Thyroid gland (tissue), 4 donors: ENCODE data around the gene ASH1L.

ENCODE experiments used
- CTCF ChIP-seq, 6 experiments: fragments of 200-600 bp in 3 of 6; fragments of 450-650 bp in 3 of 6; sonication (generic) in 3 of 6; IDR thresholded peaks; one replicate each; pipeline ENCODE4 v1.5.1; 2016 to 2019; ENCODE audit warnings: antibody characterized with exemption in 6 of 6, mild to moderate bottlenecking in 2 of 6, inconsistent platforms in 1 of 6, moderate library complexity in 1 of 6
- POLR2A ChIP-seq, 2 donors: fragments of 450-650 bp; IDR thresholded peaks; one replicate each; pipeline ENCODE4 v1.6.1; 2017; ENCODE audit warnings: antibody characterized with exemption in 2 of 2, mild to moderate bottlenecking in 2 of 2, moderate library complexity in 1 of 2

DNA sequence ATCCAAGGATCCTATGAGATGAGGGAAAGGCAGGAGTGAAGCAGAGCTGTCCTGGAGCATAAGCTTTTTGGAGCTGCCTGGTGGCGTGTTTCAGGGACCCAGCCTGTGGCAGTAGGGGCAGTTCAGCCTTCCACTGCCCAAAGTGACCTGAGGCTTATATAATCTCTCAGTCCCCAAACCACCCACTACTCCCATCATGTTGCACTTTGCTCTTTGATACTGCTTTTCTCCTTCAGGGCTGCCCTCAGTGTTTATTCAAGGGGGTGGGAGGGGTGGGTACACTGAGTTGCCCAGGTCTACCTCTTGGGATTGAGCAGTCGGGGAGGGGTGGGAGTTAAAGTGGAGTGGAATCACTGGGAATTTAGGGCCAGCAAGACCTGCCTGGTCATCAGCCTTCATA is 276.1 kb downstream of the ASH1L start:
- TF ChIP-seq CTCF (IDR thresholded peaks at IDR 0.05) (no peak), POLR2A (IDR thresholded peaks at IDR 0.05) (no peak)
